HG03442 (cell line): ENCODE data around the gene IGHMBP2.
"Not testable (repeated sequence)": the region's sequence is repeated elsewhere in the genome, so short reads cannot be mapped to it uniquely, and the experiment has no call there.

ENCODE experiments used
- ATAC-seq: cut with Tn5 transposase; IDR thresholded peaks from one replicate; pipeline ENCODE4 v1.9.1; 2021; ENCODE audit warnings: mild to moderate bottlenecking, moderate library complexity; ENCODE audit not compliant: unreplicated experiment

Gene IGHMBP2

GRCh38 chr11:68960294-68961071 is 56.8 kb downstream of the IGHMBP2 start:
- no peak for ATAC-seq

GRCh38 chr11:68961245-68961644 is 57.6 kb downstream of the IGHMBP2 start:
- ATAC-seq = no peak

- no peak for ATAC-seq
Measured at GRCh38 chr11:68962527-68963250, 59.0 kb downstream of the IGHMBP2 start.

- ATAC-seq = no peak
Measured at GRCh38 chr11:68963779-68964178, 60.1 kb downstream of the IGHMBP2 start.

GRCh38 chr11:68965901-68966853 is 62.5 kb downstream of the IGHMBP2 start:
- no peak for ATAC-seq

- no peak for ATAC-seq
Measured at GRCh38 chr11:68966894-68967780, 63.4 kb downstream of the IGHMBP2 start.

GRCh38 chr11:68968306-68969250 is 64.9 kb downstream of the IGHMBP2 start:
- no peak for ATAC-seq

- ATAC-seq = no peak
Measured at GRCh38 chr11:68969386-68969785, 65.7 kb downstream of the IGHMBP2 start.

GRCh38 chr11:68970921-68971636 is 67.4 kb downstream of the IGHMBP2 start:
- no peak for ATAC-seq

- ATAC-seq = no peak
Measured at GRCh38 chr11:68973219-68973618, 69.5 kb downstream of the IGHMBP2 start.

GRCh38 chr11:68973706-68974105 is 70.0 kb downstream of the IGHMBP2 start:
- not testable (repeated sequence) for ATAC-seq

- ATAC-seq = no peak
Measured at GRCh38 chr11:68974421-68975194, 70.9 kb downstream of the IGHMBP2 start.

- ATAC-seq = no peak
Measured at GRCh38 chr11:68976095-68976494, 72.4 kb downstream of the IGHMBP2 start.

- no peak for ATAC-seq
Measured at GRCh38 chr11:68976563-68976962, 72.9 kb downstream of the IGHMBP2 start.

- no peak for ATAC-seq
Measured at GRCh38 chr11:68977781-68978625, 74.3 kb downstream of the IGHMBP2 start.

GRCh38 chr11:68978626-68978930 is 74.9 kb downstream of the IGHMBP2 start:
- no peak for ATAC-seq
